HL-60 (cell line): ENCODE results near the gene FBXO28.

Experiments
- DNase-seq, 2 experiments: peaks; one replicate each; pipeline ENCODE4 v3.0.0-alpha.2; 2010 to 2020; ENCODE audit warnings: low read depth in 1 of 2, low spot score in 1 of 2
- H3K27ac ChIP-seq: fragments of 250-450 bp; sonication (Bioruptor Pico); replicated peaks from 2 replicates; pipeline ENCODE4 v1.5.1; 2020; ENCODE audit warnings: mild to moderate bottlenecking, moderate library complexity
- H3K27me3 ChIP-seq: fragments of 250-450 bp; sonication (Bioruptor Pico); 2 replicates; pipeline ENCODE4 v1.5.1; 2021; ENCODE audit warnings: mild to moderate bottlenecking, moderate library complexity; ENCODE audit not compliant: insufficient read depth, poor library complexity, severe bottlenecking
- H3K4me3 ChIP-seq: replicated peaks from 2 replicates; pipeline ENCODE4 v1.5.1; 2011; ENCODE audit warnings: mild to moderate bottlenecking, control low read depth, low read length; ENCODE audit not compliant: insufficient read depth
- GABPA ChIP-seq: IDR thresholded peaks from 2 replicates; pipeline ENCODE4 v1.6.1; 2012; ENCODE audit warnings: low read depth
- POLR2AphosphoS5 ChIP-seq: IDR thresholded peaks from 2 replicates; pipeline ENCODE4 v1.6.1; 2012; ENCODE audit warnings: low read depth
- SPI1 ChIP-seq: IDR thresholded peaks from 2 replicates; pipeline ENCODE4 v1.6.1; 2012; ENCODE audit warnings: low read depth, mild to moderate bottlenecking, borderline replicate concordance
- TF ChIP-seq, protein P1 (sequence below): IDR thresholded peaks from one replicate; pipeline ENCODE4 v1.5.1; 2011; ENCODE audit warnings: low read length, control low read depth, inconsistent platforms; ENCODE audit not compliant: insufficient read depth
- TF ChIP-seq, protein P2 (sequence below): IDR thresholded peaks from 2 replicates; pipeline ENCODE4 v1.6.1; 2012; ENCODE audit warnings: low read depth; ENCODE audit not compliant: insufficient replicate concordance

The FBXO28 gene

DNA sequence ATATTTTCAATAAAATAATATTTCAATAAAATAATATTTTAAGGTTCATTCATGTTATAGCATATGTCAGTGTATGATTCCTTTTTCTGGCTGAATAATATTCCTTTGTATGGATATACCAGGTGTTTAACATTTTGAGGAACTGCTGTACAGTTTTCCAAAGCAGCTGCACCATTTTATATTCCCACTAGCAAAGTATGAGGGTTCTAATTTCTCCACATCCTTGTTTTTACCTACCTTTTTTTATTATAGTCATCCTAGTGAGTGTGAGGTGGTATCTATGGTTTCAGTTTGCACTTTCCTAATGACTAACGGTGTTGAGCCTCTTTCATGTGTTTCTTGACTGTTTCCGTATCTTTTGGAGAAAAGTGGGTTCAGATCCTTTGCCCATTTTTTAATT lies 74.4 kb downstream of the FBXO28 start:
- no peak for TF ChIP-seq POLR2AphosphoS5
- no peak for TF ChIP-seq GABPA
- TF ChIP-seq SPI1: no peak
- TF ChIP-seq, protein P1, sequence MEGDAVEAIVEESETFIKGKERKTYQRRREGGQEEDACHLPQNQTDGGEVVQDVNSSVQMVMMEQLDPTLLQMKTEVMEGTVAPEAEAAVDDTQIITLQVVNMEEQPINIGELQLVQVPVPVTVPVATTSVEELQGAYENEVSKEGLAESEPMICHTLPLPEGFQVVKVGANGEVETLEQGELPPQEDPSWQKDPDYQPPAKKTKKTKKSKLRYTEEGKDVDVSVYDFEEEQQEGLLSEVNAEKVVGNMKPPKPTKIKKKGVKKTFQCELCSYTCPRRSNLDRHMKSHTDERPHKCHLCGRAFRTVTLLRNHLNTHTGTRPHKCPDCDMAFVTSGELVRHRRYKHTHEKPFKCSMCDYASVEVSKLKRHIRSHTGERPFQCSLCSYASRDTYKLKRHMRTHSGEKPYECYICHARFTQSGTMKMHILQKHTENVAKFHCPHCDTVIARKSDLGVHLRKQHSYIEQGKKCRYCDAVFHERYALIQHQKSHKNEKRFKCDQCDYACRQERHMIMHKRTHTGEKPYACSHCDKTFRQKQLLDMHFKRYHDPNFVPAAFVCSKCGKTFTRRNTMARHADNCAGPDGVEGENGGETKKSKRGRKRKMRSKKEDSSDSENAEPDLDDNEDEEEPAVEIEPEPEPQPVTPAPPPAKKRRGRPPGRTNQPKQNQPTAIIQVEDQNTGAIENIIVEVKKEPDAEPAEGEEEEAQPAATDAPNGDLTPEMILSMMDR: no peak
- TF ChIP-seq, protein P2, sequence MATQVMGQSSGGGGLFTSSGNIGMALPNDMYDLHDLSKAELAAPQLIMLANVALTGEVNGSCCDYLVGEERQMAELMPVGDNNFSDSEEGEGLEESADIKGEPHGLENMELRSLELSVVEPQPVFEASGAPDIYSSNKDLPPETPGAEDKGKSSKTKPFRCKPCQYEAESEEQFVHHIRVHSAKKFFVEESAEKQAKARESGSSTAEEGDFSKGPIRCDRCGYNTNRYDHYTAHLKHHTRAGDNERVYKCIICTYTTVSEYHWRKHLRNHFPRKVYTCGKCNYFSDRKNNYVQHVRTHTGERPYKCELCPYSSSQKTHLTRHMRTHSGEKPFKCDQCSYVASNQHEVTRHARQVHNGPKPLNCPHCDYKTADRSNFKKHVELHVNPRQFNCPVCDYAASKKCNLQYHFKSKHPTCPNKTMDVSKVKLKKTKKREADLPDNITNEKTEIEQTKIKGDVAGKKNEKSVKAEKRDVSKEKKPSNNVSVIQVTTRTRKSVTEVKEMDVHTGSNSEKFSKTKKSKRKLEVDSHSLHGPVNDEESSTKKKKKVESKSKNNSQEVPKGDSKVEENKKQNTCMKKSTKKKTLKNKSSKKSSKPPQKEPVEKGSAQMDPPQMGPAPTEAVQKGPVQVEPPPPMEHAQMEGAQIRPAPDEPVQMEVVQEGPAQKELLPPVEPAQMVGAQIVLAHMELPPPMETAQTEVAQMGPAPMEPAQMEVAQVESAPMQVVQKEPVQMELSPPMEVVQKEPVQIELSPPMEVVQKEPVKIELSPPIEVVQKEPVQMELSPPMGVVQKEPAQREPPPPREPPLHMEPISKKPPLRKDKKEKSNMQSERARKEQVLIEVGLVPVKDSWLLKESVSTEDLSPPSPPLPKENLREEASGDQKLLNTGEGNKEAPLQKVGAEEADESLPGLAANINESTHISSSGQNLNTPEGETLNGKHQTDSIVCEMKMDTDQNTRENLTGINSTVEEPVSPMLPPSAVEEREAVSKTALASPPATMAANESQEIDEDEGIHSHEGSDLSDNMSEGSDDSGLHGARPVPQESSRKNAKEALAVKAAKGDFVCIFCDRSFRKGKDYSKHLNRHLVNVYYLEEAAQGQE: no peak

DNA sequence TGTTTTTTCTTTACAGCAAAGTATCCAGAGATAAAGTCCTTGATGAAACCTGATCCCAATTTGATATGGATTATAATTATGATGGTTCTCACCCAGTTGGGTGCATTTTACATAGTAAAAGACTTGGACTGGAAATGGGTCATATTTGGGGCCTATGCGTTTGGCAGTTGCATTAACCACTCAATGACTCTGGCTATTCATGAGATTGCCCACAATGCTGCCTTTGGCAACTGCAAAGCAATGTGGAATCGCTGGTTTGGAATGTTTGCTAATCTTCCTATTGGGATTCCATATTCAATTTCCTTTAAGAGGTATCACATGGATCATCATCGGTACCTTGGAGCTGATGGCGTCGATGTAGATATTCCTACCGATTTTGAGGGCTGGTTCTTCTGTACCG lies 75.7 kb downstream of the FBXO28 start:
- Histone ChIP-seq H3K27me3 (no peaks in the 10 kb centered on the region), H3K4me3 (no peak overlapping the region), H3K27ac (no peak overlapping the region)
- no peak for DNase-seq
- TF ChIP-seq POLR2AphosphoS5 (no peak), SPI1 (no peak), GABPA (no peak)
- TF ChIP-seq, protein P2: no peak
- TF ChIP-seq, protein P1: no peak

More for the DNA sequence above, 74.4 kb downstream of the FBXO28 start:
- H3K4me3 ChIP-seq: no peak overlapping the region
- H3K27ac ChIP-seq: no peak overlapping the region
- no peak for DNase-seq
- H3K27me3 ChIP-seq: no peaks in the 10 kb centered on the region

DNA sequence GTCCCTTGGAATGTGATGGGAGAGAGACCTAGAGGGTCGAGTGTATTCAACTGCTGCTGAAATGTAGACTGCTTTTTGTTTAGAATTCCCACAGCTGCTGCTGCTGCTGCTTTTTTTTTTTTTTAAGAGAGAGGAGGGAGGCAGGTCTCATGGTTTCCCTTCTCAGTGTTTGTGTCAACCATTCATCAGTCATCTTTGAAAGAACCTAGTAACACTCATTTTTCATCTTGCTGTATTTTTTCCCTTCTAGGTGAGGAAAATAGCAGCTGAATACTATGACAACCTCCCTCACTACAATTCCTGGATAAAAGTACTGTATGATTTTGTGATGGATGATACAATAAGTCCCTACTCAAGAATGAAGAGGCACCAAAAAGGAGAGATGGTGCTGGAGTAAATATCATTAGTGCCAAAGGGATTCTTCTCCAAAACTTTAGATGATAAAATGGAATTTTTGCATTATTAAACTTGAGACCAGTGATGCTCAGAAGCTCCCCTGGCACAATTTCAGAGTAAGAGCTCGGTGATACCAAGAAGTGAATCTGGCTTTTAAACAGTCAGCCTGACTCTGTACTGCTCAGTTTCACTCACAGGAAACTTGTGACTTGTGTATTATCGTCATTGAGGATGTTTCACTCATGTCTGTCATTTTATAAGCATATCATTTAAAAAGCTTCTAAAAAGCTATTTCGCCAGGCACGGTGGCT lies 78.3 kb downstream of the FBXO28 start:
- no peak for DNase-seq
- TF ChIP-seq, protein P1: no peak
- TF ChIP-seq, protein P2: no peak
- TF ChIP-seq GABPA (no peak), POLR2AphosphoS5 (no peak), SPI1 (no peak)
- H3K27ac ChIP-seq: no peak overlapping the region

More for the DNA sequence above, 78.3 kb downstream of the FBXO28 start:
- Histone ChIP-seq H3K27me3 (no peaks in the 10 kb centered on the region), H3K4me3 (no peak overlapping the region)
